HepG2 (cell line): ENCODE results near the gene EIF4G2. TPM values are rescaled to one million over a fixed set of nuclear protein-coding genes. Genes with fewer than 3 reads are reported as not detected.

ENCODE experiments used
- ETS1 ChIP-seq: sonication (generic); formaldehyde crosslinking; IDR thresholded peaks from 2 replicates; pipeline ENCODE4 v1.4.0; 2020; ENCODE audit warnings: missing genetic modification reagents
- KDM4B ChIP-seq: sonication (generic); formaldehyde crosslinking; IDR thresholded peaks from 2 replicates; pipeline ENCODE4 v1.4.0; 2020; ENCODE audit warnings: missing genetic modification reagents
- KMT2A ChIP-seq: sonication (generic); formaldehyde crosslinking; IDR thresholded peaks from 2 replicates; pipeline ENCODE4 v1.4.0; 2020; ENCODE audit warnings: missing genetic modification reagents
- NFKBIZ ChIP-seq: IDR thresholded peaks from 2 replicates; pipeline ENCODE4 v1.6.1; 2018; ENCODE audit warnings: missing genetic modification reagents, missing compliant biosample characterization
- NKX3-1 ChIP-seq: sonication (generic); formaldehyde crosslinking; IDR thresholded peaks from 2 replicates; pipeline ENCODE4 v1.5.0; 2020; ENCODE audit warnings: missing genetic modification reagents
- POLR2AphosphoS2 ChIP-seq: IDR thresholded peaks from 2 replicates; pipeline ENCODE4 v1.6.1; 2011; ENCODE audit warnings: low read depth, low read length, improper control_type of control experiment
- RNF2 ChIP-seq: fragments of 450-650 bp; conservative IDR thresholded peaks from 2 replicates; pipeline ENCODE4 v1.6.1; 2016; ENCODE audit warnings: low read depth
- SIN3B ChIP-seq: fragments of 150-350 bp; IDR thresholded peaks from 2 replicates; pipeline ENCODE4 v1.6.1; 2014; ENCODE audit warnings: low read length
- ZMYM4 ChIP-seq: sonication (generic); formaldehyde crosslinking; IDR thresholded peaks from 2 replicates; pipeline ENCODE4 v1.8.1; 2023; ENCODE audit warnings: mild to moderate bottlenecking, missing genetic modification reagents
- ZNF207 ChIP-seq: fragments of 450-650 bp; IDR thresholded peaks from 2 replicates; pipeline ENCODE4 v1.6.1; 2016; ENCODE audit warnings: antibody characterized with exemption, borderline replicate concordance
- ZNF263 ChIP-seq: sonication (generic); formaldehyde crosslinking; IDR thresholded peaks from 2 replicates; pipeline ENCODE4 v1.4.0; 2020; ENCODE audit warnings: missing genetic modification reagents
- ZNF362 ChIP-seq: sonication (generic); formaldehyde crosslinking; IDR thresholded peaks from 2 replicates; pipeline ENCODE4 v1.4.0; 2020; ENCODE audit warnings: missing genetic modification reagents, mild to moderate bottlenecking, borderline replicate concordance
- ZNF44 ChIP-seq: sonication (generic); formaldehyde crosslinking; IDR thresholded peaks from 2 replicates; pipeline ENCODE4 v1.5.1; 2020; ENCODE audit warnings: mild to moderate bottlenecking, missing genetic modification reagents
- ZNF549 ChIP-seq: sonication (generic); formaldehyde crosslinking; IDR thresholded peaks from 2 replicates; pipeline ENCODE4 v1.5.0; 2020; ENCODE audit warnings: missing genetic modification reagents
- ZNF563 ChIP-seq: sonication (generic); formaldehyde crosslinking; IDR thresholded peaks from 2 replicates; pipeline ENCODE4 v1.8.0; 2022; ENCODE audit warnings: mild to moderate bottlenecking, moderate library complexity, missing genetic modification reagents
- ZNF619 ChIP-seq: sonication (generic); formaldehyde crosslinking; IDR thresholded peaks from 2 replicates; pipeline ENCODE4 v1.4.0; 2020; ENCODE audit warnings: mild to moderate bottlenecking, missing genetic modification reagents
- ZSCAN30 ChIP-seq: sonication (generic); formaldehyde crosslinking; IDR thresholded peaks from 2 replicates; pipeline ENCODE4 v1.5.0; 2020; ENCODE audit warnings: mild to moderate bottlenecking, missing genetic modification reagents
- ZXDC ChIP-seq: sonication (generic); formaldehyde crosslinking; IDR thresholded peaks from 2 replicates; pipeline ENCODE4 v1.5.0; 2020; ENCODE audit warnings: mild to moderate bottlenecking, missing genetic modification reagents
- polyA plus RNA-seq, 8 experiments: library from polyadenylated mRNA; depleted of rRNA in 3 of 8; stranded (reverse) in 7 of 8; unstranded in 1 of 8; fragments of >200 nt; fragmentation: Illumina TruSeq in 4 of 8; extraction: Trizol in 4 of 8; gene quantifications; 2 replicates each; pipeline versions ENCODE4 v1.2.1 to v1.2.3, GENCODE V29; 2011 to 2016; ENCODE audit warnings: low read depth in 4 of 8, missing spikeins in 1 of 8, mixed read lengths in 1 of 8; ENCODE audit not compliant: insufficient read depth in 1 of 8
- total RNA-seq, 5 experiments: library from RNA; depleted of rRNA; stranded (reverse); fragments of >200 nt; fragmentation: Illumina TruSeq; extraction: Trizol; gene quantifications; 2 replicates each; pipeline ENCODE4 v1.2.3, GENCODE V29; 2016; ENCODE audit warnings: low read depth in 1 of 5
- TF ChIP-seq, protein P1 (sequence below): IDR thresholded peaks from 2 replicates; pipeline ENCODE4 v1.6.1; 2012; ENCODE audit warnings: low read length, improper control_type of control experiment

Gene EIF4G2
- total and polyA plus RNA-seq, 2 of the 13 experiments (the other 11 are each of a cell fraction or from before 2014, with no cell fraction given) = 362 to 546 TPM

DNA sequence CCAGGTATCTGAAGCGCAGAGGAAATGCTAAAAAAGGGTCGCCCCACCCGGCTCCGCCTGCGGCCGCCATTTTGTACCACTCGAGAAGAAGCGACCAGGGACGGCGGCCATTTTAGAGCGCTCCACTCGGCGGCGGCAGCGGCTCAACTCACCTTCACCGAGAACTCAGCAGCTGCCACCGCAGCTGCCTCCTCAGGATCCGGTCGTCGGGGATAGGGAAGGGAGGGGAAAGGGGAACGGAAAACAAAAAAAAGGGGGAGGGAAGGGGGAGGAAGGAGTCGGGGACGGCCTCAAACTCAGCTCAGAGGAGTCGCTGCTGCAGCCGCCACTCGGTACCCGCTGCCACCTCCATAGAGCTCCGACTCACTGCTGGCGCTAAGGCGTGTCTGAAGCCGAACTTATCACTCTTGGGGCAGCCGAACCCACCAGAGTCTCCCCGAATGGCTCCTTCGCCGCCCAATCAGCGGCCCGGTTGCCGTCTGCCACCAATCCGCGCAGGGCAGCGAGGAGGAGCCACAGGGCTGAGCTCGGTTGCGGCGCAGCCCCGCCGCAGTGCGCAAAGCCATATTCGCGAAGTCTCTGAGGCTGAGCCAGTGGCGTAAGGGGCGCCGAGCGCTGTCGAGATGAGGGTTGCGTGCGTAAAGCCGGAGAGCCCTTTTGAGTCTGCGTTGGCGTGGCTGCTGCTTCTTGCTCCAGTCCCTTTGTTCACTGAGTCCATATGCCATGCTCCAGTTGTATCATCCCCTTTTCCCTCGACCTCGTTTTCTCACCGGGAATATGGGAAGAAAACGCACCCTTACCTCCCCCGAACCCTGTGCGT is at the start of gene EIF4G2 (continued):
- no peak for TF ChIP-seq ZNF549
- peak; percentile 96 for TF ChIP-seq ZMYM4 (CRISPR knock-in tag)
- peak; percentile 55; the same call in 1 of the 2 replicates for TF ChIP-seq ZNF362 (CRISPR knock-in tag)
- no peak for TF ChIP-seq ZNF44 (CRISPR knock-in tag)
- no peak for TF ChIP-seq ZNF207
- TF ChIP-seq NKX3-1 (CRISPR knock-in tag) = no peak; the same call in none of the 2 replicates
- TF ChIP-seq POLR2AphosphoS2 = peak; percentile 96
- TF ChIP-seq KDM4B (CRISPR knock-in tag) = peak; percentile 46; the same call in 1 of the 2 replicates
- peak; percentile 83 for TF ChIP-seq KMT2A (CRISPR knock-in tag)
- peak; percentile 55; the same call in 1 of the 2 replicates for TF ChIP-seq NFKBIZ (CRISPR knock-in tag)
- TF ChIP-seq, protein P1, sequence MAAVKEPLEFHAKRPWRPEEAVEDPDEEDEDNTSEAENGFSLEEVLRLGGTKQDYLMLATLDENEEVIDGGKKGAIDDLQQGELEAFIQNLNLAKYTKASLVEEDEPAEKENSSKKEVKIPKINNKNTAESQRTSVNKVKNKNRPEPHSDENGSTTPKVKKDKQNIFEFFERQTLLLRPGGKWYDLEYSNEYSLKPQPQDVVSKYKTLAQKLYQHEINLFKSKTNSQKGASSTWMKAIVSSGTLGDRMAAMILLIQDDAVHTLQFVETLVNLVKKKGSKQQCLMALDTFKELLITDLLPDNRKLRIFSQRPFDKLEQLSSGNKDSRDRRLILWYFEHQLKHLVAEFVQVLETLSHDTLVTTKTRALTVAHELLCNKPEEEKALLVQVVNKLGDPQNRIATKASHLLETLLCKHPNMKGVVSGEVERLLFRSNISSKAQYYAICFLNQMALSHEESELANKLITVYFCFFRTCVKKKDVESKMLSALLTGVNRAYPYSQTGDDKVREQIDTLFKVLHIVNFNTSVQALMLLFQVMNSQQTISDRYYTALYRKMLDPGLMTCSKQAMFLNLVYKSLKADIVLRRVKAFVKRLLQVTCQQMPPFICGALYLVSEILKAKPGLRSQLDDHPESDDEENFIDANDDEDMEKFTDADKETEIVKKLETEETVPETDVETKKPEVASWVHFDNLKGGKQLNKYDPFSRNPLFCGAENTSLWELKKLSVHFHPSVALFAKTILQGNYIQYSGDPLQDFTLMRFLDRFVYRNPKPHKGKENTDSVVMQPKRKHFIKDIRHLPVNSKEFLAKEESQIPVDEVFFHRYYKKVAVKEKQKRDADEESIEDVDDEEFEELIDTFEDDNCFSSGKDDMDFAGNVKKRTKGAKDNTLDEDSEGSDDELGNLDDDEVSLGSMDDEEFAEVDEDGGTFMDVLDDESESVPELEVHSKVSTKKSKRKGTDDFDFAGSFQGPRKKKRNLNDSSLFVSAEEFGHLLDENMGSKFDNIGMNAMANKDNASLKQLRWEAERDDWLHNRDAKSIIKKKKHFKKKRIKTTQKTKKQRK = no peak
- TF ChIP-seq ZNF563 (CRISPR knock-in tag) = peak; percentile 89
- TF ChIP-seq ZNF263 (CRISPR knock-in tag) = peak; percentile 14; the same call in 1 of the 2 replicates
- TF ChIP-seq ETS1 (CRISPR knock-in tag) = no peak
- TF ChIP-seq SIN3B = peak; percentile 54; the same call in 1 of the 2 replicates
- TF ChIP-seq ZNF619 (CRISPR knock-in tag) = no peak; the same call in 1 of the 2 replicates
- TF ChIP-seq ZXDC (CRISPR knock-in tag) = 0 out of 2 replicates have a peak, but pooled peaks have one; percentile 17
- TF ChIP-seq ZSCAN30 (CRISPR knock-in tag) = peak; percentile 71; the same call in 1 of the 2 replicates
- TF ChIP-seq RNF2 = peak; percentile 21; the same call in 1 of the 2 replicates
